K562 (cell line): ENCODE results near the gene NMRK2. TPM values are rescaled to one million over a fixed set of nuclear protein-coding genes. Genes with fewer than 3 reads are reported as not detected.

Source experiments
- ATF7 ChIP-seq: fragments of 450-650 bp; IDR thresholded peaks from 2 replicates; pipeline ENCODE4 v1.7.1; 2014; ENCODE audit warnings: mild to moderate bottlenecking, moderate library complexity
- C11orf30 ChIP-seq: fragments of 450-650 bp; IDR thresholded peaks from 2 replicates; pipeline ENCODE4 v1.6.1; 2016; ENCODE audit warnings: low read depth, mild to moderate bottlenecking
- EWSR1 ChIP-seq: fragments of 450-650 bp; IDR thresholded peaks from 2 replicates; pipeline ENCODE4 v1.6.1; 2018; ENCODE audit warnings: borderline replicate concordance, mild to moderate bottlenecking, low read depth, moderate library complexity; ENCODE audit not compliant: partially characterized antibody
- FOSL1 ChIP-seq: fragments of 200-800 bp; sonication (Bioruptor generic); conservative IDR thresholded peaks from 2 replicates; pipeline ENCODE4 v1.6.1; 2016; ENCODE audit warnings: missing genetic modification characterization, missing compliant biosample characterization
- KLF1 ChIP-seq: fragments of 450-650 bp; IDR thresholded peaks from 2 replicates; pipeline ENCODE4 v1.6.1; 2016; ENCODE audit warnings: missing genetic modification characterization, missing compliant biosample characterization
- MCM2 ChIP-seq: fragments of 450-650 bp; IDR thresholded peaks from 2 replicates; pipeline ENCODE4 v1.6.1; 2017; ENCODE audit warnings: low read depth, mild to moderate bottlenecking
- MXD1 ChIP-seq: fragments of 250-450 bp; sonication (Bioruptor Pico); IDR thresholded peaks from 2 replicates; pipeline ENCODE4 v1.8.0; 2021; ENCODE audit warnings: borderline replicate concordance, mild to moderate bottlenecking, moderate library complexity; ENCODE audit not compliant: poor library complexity, severe bottlenecking
- NKRF ChIP-seq: fragments of 450-650 bp; IDR thresholded peaks from 2 replicates; pipeline ENCODE4 v1.6.1; 2016; ENCODE audit warnings: borderline replicate concordance
- SNIP1 ChIP-seq: fragments of 450-650 bp; IDR thresholded peaks from 2 replicates; pipeline ENCODE4 v1.7.1; 2017; ENCODE audit warnings: low read depth, mild to moderate bottlenecking
- SRF ChIP-seq, 2 experiments: fragments of 250-450, 450-650 bp in 1 of 2; sonication (Bioruptor Pico) in 1 of 2; sonication (generic) in 1 of 2; formaldehyde crosslinking; IDR thresholded peaks; 2 replicates each; pipeline versions ENCODE4 v1.5.0 to v1.5.1; 2020 to 2022; ENCODE audit warnings: mild to moderate bottlenecking in 1 of 2, missing genetic modification reagents in 1 of 2
- ZNF318 ChIP-seq, 2 experiments: fragments of 450-650 bp; IDR thresholded peaks; 2 replicates each; pipeline ENCODE4 v1.6.1; 2016; ENCODE audit warnings: mild to moderate bottlenecking in 2 of 2, borderline replicate concordance in 1 of 2, low read depth in 1 of 2, moderate library complexity in 1 of 2
- ZNF436 ChIP-seq: fragments of 250-450, 450-650 bp; sonication (Bioruptor Pico); formaldehyde crosslinking; IDR thresholded peaks from 2 replicates; pipeline ENCODE4 v1.7.0; 2020; ENCODE audit warnings: mild to moderate bottlenecking
- ZNF668 ChIP-seq: fragments of 250-450 bp; sonication (Bioruptor Pico); IDR thresholded peaks from 2 replicates; pipeline ENCODE4 v1.8.0; 2022; ENCODE audit warnings: mild to moderate bottlenecking, inconsistent platforms
- polyA plus RNA-seq, 8 experiments: library from polyadenylated mRNA; depleted of rRNA in 4 of 8; stranded (reverse) in 5 of 8; unstranded in 3 of 8; fragments of >200 nt; fragmentation: Nextera tagmentation in 2 of 8; fragmentation: Illumina TruSeq in 1 of 8; extraction: Ambion mirVana in 2 of 8; extraction: Trizol in 1 of 8; gene quantifications; 2 replicates each; pipeline versions ENCODE4 v1.2.1 to v1.2.3, GENCODE V29; 2011 to 2014; ENCODE audit warnings: inconsistent platforms in 1 of 8, missing spikeins in 1 of 8
- total RNA-seq, 7 experiments: library from RNA; depleted of rRNA in 6 of 7; stranded (reverse); fragments of >200 nt in 6 of 7; fragmentation: Illumina TruSeq in 2 of 7; extraction: Trizol in 2 of 7; gene quantifications; 2 replicates each; pipeline versions ENCODE4 v1.2.1 to v1.2.3, GENCODE V29; 2011 to 2021; ENCODE audit warnings: low replicate concordance in 1 of 7
- TF ChIP-seq, protein P1 (sequence below): fragments of 200-800 bp; sonication (Bioruptor generic); IDR thresholded peaks from 2 replicates; pipeline ENCODE4 v1.6.1; 2017; ENCODE audit warnings: missing genetic modification characterization, missing compliant biosample characterization

Gene NMRK2
- total and polyA plus RNA-seq, 9 of the 15 experiments (the other 6 are each of a cell fraction or from before 2014, with no cell fraction given), result not detected

- TF ChIP-seq, protein P1, sequence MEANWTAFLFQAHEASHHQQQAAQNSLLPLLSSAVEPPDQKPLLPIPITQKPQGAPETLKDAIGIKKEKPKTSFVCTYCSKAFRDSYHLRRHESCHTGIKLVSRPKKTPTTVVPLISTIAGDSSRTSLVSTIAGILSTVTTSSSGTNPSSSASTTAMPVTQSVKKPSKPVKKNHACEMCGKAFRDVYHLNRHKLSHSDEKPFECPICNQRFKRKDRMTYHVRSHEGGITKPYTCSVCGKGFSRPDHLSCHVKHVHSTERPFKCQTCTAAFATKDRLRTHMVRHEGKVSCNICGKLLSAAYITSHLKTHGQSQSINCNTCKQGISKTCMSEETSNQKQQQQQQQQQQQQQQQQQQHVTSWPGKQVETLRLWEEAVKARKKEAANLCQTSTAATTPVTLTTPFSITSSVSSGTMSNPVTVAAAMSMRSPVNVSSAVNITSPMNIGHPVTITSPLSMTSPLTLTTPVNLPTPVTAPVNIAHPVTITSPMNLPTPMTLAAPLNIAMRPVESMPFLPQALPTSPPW (CRISPR knock-in tag), result peak; percentile 52
- no peak for TF ChIP-seq EWSR1
- TF ChIP-seq KLF1, result no peak
- peak; percentile 75 for TF ChIP-seq FOSL1 (tag)
- TF ChIP-seq MXD1 (CRISPR knock-in tag), result no peak
- peak; percentile 95 for TF ChIP-seq ATF7
- TF ChIP-seq ZNF668, result no peak
- no peak for TF ChIP-seq MCM2
- TF ChIP-seq ZNF318 (IDR thresholded peaks at IDR 0.05; ENCODE audit: borderline replicate concordance in 1 of 2, low read depth in 1 of 2), result no peak
- 0 out of 2 replicates have a peak, but pooled peaks have one; percentile 22 for TF ChIP-seq ZNF436 (CRISPR knock-in tag)
- no peak for TF ChIP-seq C11orf30
- no peak for TF ChIP-seq SNIP1
- no peak for TF ChIP-seq NKRF
- peak; percentile 82 to 95; a peak in 3 of 4 replicates for TF ChIP-seq SRF (CRISPR knock-in tag; IDR thresholded peaks at IDR 0.05)
These were observed 35.9 kb downstream of the NMRK2 start (continued) for GRCh38 chr19:3968556-3969434.
